H9 (cell line): ENCODE data around the gene BCAS3. TPM values are rescaled to one million over a fixed set of nuclear protein-coding genes. Genes with fewer than 3 reads are reported as not detected.

Experiments
- DNase-seq: peaks from one replicate; pipeline ENCODE4 v3.0.0-alpha.2; 2017
- H2AFZ ChIP-seq: one replicate; pipeline ENCODE4 v1.6.1; 2013; ENCODE audit warnings: mild to moderate bottlenecking, low read length, control low read depth, moderate library complexity
- H2AK5ac ChIP-seq: 2 replicates; pipeline ENCODE4 v1.6.1; 2013; ENCODE audit warnings: low read length, control low read depth, mixed read lengths; ENCODE audit not compliant: insufficient read length
- H2BK120ac ChIP-seq: one replicate; pipeline ENCODE4 v1.6.1; 2013; ENCODE audit warnings: low read depth, mild to moderate bottlenecking, low read length, control low read depth, inconsistent platforms; ENCODE audit not compliant: poor library complexity, severe bottlenecking
- H2BK12ac ChIP-seq: 2 replicates; pipeline ENCODE4 v1.6.1; 2013; ENCODE audit warnings: low read length, control low read depth, mixed read lengths, low read depth; ENCODE audit not compliant: insufficient read length
- H2BK15ac ChIP-seq: 2 replicates; pipeline ENCODE4 v1.6.1; 2013; ENCODE audit warnings: low read depth, low read length, control low read depth
- H2BK20ac ChIP-seq: one replicate; pipeline ENCODE4 v1.6.1; 2013; ENCODE audit warnings: low read depth, mild to moderate bottlenecking, low read length, control low read depth, inconsistent platforms; ENCODE audit not compliant: poor library complexity, severe bottlenecking
- H2BK5ac ChIP-seq: 2 replicates; pipeline ENCODE4 v1.6.1; 2013; ENCODE audit warnings: low read length, control low read depth, mixed read lengths; ENCODE audit not compliant: insufficient read length
- H3K14ac ChIP-seq: 2 replicates; pipeline ENCODE4 v1.6.1; 2013; ENCODE audit warnings: low read length, control low read depth; ENCODE audit not compliant: insufficient read depth
- H3K18ac ChIP-seq: 2 replicates; pipeline ENCODE4 v1.6.1; 2013; ENCODE audit warnings: low read depth, mild to moderate bottlenecking, mixed read lengths, low read length, control low read depth; ENCODE audit not compliant: insufficient read length
- H3K23ac ChIP-seq: 2 replicates; pipeline ENCODE4 v1.6.1; 2013; ENCODE audit warnings: low read length, control low read depth, mixed read lengths, low read depth; ENCODE audit not compliant: insufficient read length
- H3K23me2 ChIP-seq: 2 replicates; pipeline ENCODE4 v1.6.1; 2013; ENCODE audit warnings: low read depth, mild to moderate bottlenecking, mixed read lengths, low read length, control low read depth; ENCODE audit not compliant: insufficient read length, poor library complexity, severe bottlenecking
- H3K27ac ChIP-seq: 2 replicates; pipeline ENCODE4 v1.5.1; 2013; ENCODE audit warnings: low read length, control low read depth, mixed read lengths, low read depth; ENCODE audit not compliant: insufficient read length
- H3K27me3 ChIP-seq: 2 replicates; pipeline ENCODE4 v1.6.1; 2013; ENCODE audit warnings: low read length, control low read depth, inconsistent platforms; ENCODE audit not compliant: insufficient read depth
- H3K4ac ChIP-seq: 2 replicates; pipeline ENCODE4 v1.6.1; 2013; ENCODE audit warnings: low read depth, mild to moderate bottlenecking, control low read depth, inconsistent platforms, low read length, moderate library complexity
- H3K4me1 ChIP-seq: 2 replicates; pipeline ENCODE4 v1.6.1; 2013; ENCODE audit warnings: low read length, control low read depth, inconsistent platforms; ENCODE audit not compliant: insufficient read depth
- H3K4me2 ChIP-seq: 2 replicates; pipeline ENCODE4 v1.6.1; 2013; ENCODE audit warnings: low read length, control low read depth, mixed read lengths; ENCODE audit not compliant: insufficient read length, insufficient read depth
- H3K56ac ChIP-seq: 2 replicates; pipeline ENCODE4 v1.6.1; 2013; ENCODE audit warnings: low read depth, mild to moderate bottlenecking, mixed read lengths, low read length, control low read depth; ENCODE audit not compliant: insufficient read length
- H3K79me1 ChIP-seq: 2 replicates; pipeline ENCODE4 v1.6.1; 2013; ENCODE audit warnings: low read depth, mild to moderate bottlenecking, moderate library complexity, low read length, control low read depth, inconsistent platforms; ENCODE audit not compliant: insufficient read depth, poor library complexity, severe bottlenecking
- H3K79me2 ChIP-seq: 2 replicates; pipeline ENCODE4 v1.6.1; 2013; ENCODE audit warnings: low read length, control low read depth, inconsistent platforms; ENCODE audit not compliant: insufficient read depth
- H3K9ac ChIP-seq: 2 replicates; pipeline ENCODE4 v1.6.1; 2013; ENCODE audit warnings: low read length, control low read depth, mixed read lengths; ENCODE audit not compliant: insufficient read length; ENCODE audit errors: extremely low read depth
- H3K9me3 ChIP-seq: one replicate; pipeline ENCODE4 v1.6.1; 2013; ENCODE audit warnings: low read depth, low read length, inconsistent platforms; ENCODE audit not compliant: control insufficient read depth
- H3T11ph ChIP-seq: one replicate; pipeline ENCODE4 v1.6.1; 2013; ENCODE audit warnings: mild to moderate bottlenecking, low read length, control low read depth, inconsistent platforms
- H4K20me1 ChIP-seq: one replicate; pipeline ENCODE4 v1.6.1; 2013; ENCODE audit not compliant: control insufficient read depth, insufficient read length, insufficient read depth
- H4K5ac ChIP-seq: 2 replicates; pipeline ENCODE4 v1.6.1; 2013; ENCODE audit warnings: low read depth, mild to moderate bottlenecking, mixed read lengths, low read length, control low read depth; ENCODE audit not compliant: insufficient read length
- H4K8ac ChIP-seq: replicated peaks from 2 replicates; pipeline ENCODE4 v1.6.1; 2013; ENCODE audit warnings: low read length, control low read depth, mixed read lengths, low read depth; ENCODE audit not compliant: insufficient read length
- H4K91ac ChIP-seq: 2 replicates; pipeline ENCODE4 v1.6.1; 2013; ENCODE audit warnings: low read depth, mild to moderate bottlenecking, moderate library complexity, mixed read lengths, low read length, control low read depth; ENCODE audit not compliant: insufficient read length
- H3K27ac Mint-ChIP-seq, 3 experiments: 2 replicates in 2 of 3; 3 replicates in 1 of 3; pipeline ENCODE4 v1.8.0; 2020 to 2021; ENCODE audit warnings: mixed read lengths in 3 of 3, mild to moderate bottlenecking in 1 of 3, moderate library complexity in 1 of 3
- H3K27me3 Mint-ChIP-seq: 2 replicates; pipeline ENCODE4 v1.8.0; 2021; ENCODE audit warnings: low read depth, mild to moderate bottlenecking, moderate library complexity, mixed read lengths
- H3K36me3 Mint-ChIP-seq, 3 experiments: 2 replicates in 2 of 3; 3 replicates in 1 of 3; pipeline ENCODE4 v1.8.0; 2020 to 2021; ENCODE audit warnings: low read depth in 3 of 3, mixed read lengths in 3 of 3; ENCODE audit not compliant: insufficient read depth in 1 of 3
- H3K4me1 Mint-ChIP-seq, 2 experiments: 2 replicates each; pipeline ENCODE4 v1.8.0; 2020; ENCODE audit warnings: mixed read lengths in 2 of 2
- H3K4me3 Mint-ChIP-seq, 2 experiments: 2 replicates in 1 of 2; 3 replicates in 1 of 2; pipeline ENCODE4 v1.8.0; 2020 to 2021; ENCODE audit warnings: mild to moderate bottlenecking in 2 of 2, mixed read lengths in 2 of 2, moderate library complexity in 1 of 2
- H3K9me3 Mint-ChIP-seq, 2 experiments: 2 replicates in 1 of 2; 3 replicates in 1 of 2; pipeline ENCODE4 v1.8.0; 2020; ENCODE audit warnings: mild to moderate bottlenecking in 2 of 2, mixed read lengths in 2 of 2, moderate library complexity in 1 of 2
- CTCF ChIP-seq: fragments of 200-600 bp; sonication (generic); conservative IDR thresholded peaks from 3 replicates; pipeline ENCODE4 v1.8.0; 2021; ENCODE audit warnings: antibody characterized with exemption, mild to moderate bottlenecking
- WGBS: extraction: QIAGEN DNeasy Blood & Tissue Kit; methylation state at CpG from one replicate; pipeline ENCODE4 v1.1.7; 2013; ENCODE audit warnings: missing lambda C conversion rate, low lambda C conversion rate, mixed read lengths; ENCODE audit not compliant: insufficient read length; ENCODE audit errors: extremely low coverage; 5-methylcytosine and 5-hydroxymethylcytosine counted together
- total RNA-seq: library from RNA; stranded (reverse); gene quantifications from 2 replicates; pipeline ENCODE4 v1.2.1, GENCODE V29; 2021

The BCAS3 gene
- total RNA-seq, 1 experiment from 2014 or later, result 22.4 TPM

- H3K27me3 ChIP-seq, result no peaks in the 10 kb centered on the region
- no peak overlapping the region for H3K18ac ChIP-seq
- Mint-ChIP-seq H3K27me3 (no peaks in the 10 kb centered on the region), H3K36me3 (peaks cover 5 to 18% (median 5%) of the 10 kb centered on the region in 3 experiments; a peak in 6 of 7 replicates), H3K9me3 (peaks cover 6 to 9% of the 10 kb centered on the region in 2 experiments; a peak in 4 of 5 replicates), H3K27ac (no peak overlapping the region), H3K4me1 (no peaks in the 10 kb centered on the region; a peak in 2 of 4 replicates), H3K4me3 (no peak overlapping the region)
- no peak overlapping the region for H2AFZ ChIP-seq
- no peak for DNase-seq
- no peak overlapping the region for H3K14ac ChIP-seq
- H2BK12ac ChIP-seq, result no peak overlapping the region
- no peaks in the 10 kb centered on the region for H3K9me3 ChIP-seq
- no peak overlapping the region for H2BK5ac ChIP-seq
- no peak overlapping the region for H3K4ac ChIP-seq
- no peak overlapping the region for H3K9ac ChIP-seq
- no peak overlapping the region for H4K5ac ChIP-seq
- H4K20me1 ChIP-seq, result no peaks in the 10 kb centered on the region
- H2AK5ac ChIP-seq, result no peak overlapping the region
- H3K4me1 ChIP-seq, result no peaks in the 10 kb centered on the region
- H3K79me1 ChIP-seq, result no peaks in the 10 kb centered on the region
- H3T11ph ChIP-seq, result no peak overlapping the region
- H4K91ac ChIP-seq, result no peak overlapping the region
- H3K79me2 ChIP-seq, result no peaks in the 10 kb centered on the region
- H2BK120ac ChIP-seq, result no peak overlapping the region
- H3K23ac ChIP-seq, result no peak overlapping the region
- no peak overlapping the region for H2BK15ac ChIP-seq
- H2BK20ac ChIP-seq, result no peak overlapping the region
- WGBS, result no CpG with 5 or more reads among the region's 1 CpG
- H3K23me2 ChIP-seq, result no peaks in the 10 kb centered on the region
- H3K27ac ChIP-seq, result no peak overlapping the region
- no peak overlapping the region for H3K56ac ChIP-seq
- H4K8ac ChIP-seq, result no peak overlapping the region
- H3K4me2 ChIP-seq, result no peak overlapping the region
- no peak for TF ChIP-seq CTCF
Measured at GRCh38 chr17:60896996-60897395, 219.3 kb downstream of the BCAS3 start.
